IMR-90 (cell line): ENCODE results near the gene BCO2. TPM values are rescaled to one million over a fixed set of nuclear protein-coding genes. Genes with fewer than 3 reads are reported as not detected.

Experiments used
- CHD1 ChIP-seq: IDR thresholded peaks from 2 replicates; pipeline ENCODE4 v1.6.1; 2012; ENCODE audit warnings: low read depth, low read length, improper control_type of control experiment
- MAZ ChIP-seq: IDR thresholded peaks from 2 replicates; pipeline ENCODE4 v1.6.1; 2012; ENCODE audit warnings: low read depth, mild to moderate bottlenecking, low read length, improper control_type of control experiment, moderate library complexity, borderline replicate concordance
- NFE2L2 ChIP-seq: fragments of 150-350 bp; IDR thresholded peaks from 2 replicates; pipeline ENCODE4 v1.6.1; 2016; ENCODE audit warnings: low read depth, mild to moderate bottlenecking, low read length
- RCOR1 ChIP-seq: IDR thresholded peaks from 2 replicates; pipeline ENCODE4 v1.6.1; 2012; ENCODE audit warnings: mild to moderate bottlenecking, low read length, improper control_type of control experiment; ENCODE audit not compliant: insufficient replicate concordance
- SMC3 ChIP-seq: fragments of 150-350 bp; IDR thresholded peaks from 2 replicates; pipeline ENCODE4 v1.6.1; 2016; ENCODE audit warnings: low read depth, mild to moderate bottlenecking, antibody characterized with exemption, low read length, moderate library complexity
- polyA plus RNA-seq, 3 experiments: library from polyadenylated mRNA; depleted of rRNA; stranded (reverse); fragments of >200 nt; gene quantifications; 2 replicates each; pipeline ENCODE4 v1.2.3, GENCODE V29; 2012; ENCODE audit warnings: low replicate concordance in 1 of 3
- total RNA-seq: library from RNA; depleted of rRNA; stranded (reverse); fragments of >200 nt; gene quantifications from 2 replicates; pipeline ENCODE4 v1.2.3, GENCODE V29; 2012
- TF ChIP-seq, protein P1 (sequence below): fragments of 150-350 bp; IDR thresholded peaks from 2 replicates; pipeline ENCODE4 v1.6.1; 2017; ENCODE audit warnings: mild to moderate bottlenecking, antibody characterized with exemption, low read length, low read depth

BCO2 gene
- total and polyA plus RNA-seq, 2 of the 4 experiments (the other 2 are of a cell fraction): 0.18 to 0.68 TPM

DNA sequence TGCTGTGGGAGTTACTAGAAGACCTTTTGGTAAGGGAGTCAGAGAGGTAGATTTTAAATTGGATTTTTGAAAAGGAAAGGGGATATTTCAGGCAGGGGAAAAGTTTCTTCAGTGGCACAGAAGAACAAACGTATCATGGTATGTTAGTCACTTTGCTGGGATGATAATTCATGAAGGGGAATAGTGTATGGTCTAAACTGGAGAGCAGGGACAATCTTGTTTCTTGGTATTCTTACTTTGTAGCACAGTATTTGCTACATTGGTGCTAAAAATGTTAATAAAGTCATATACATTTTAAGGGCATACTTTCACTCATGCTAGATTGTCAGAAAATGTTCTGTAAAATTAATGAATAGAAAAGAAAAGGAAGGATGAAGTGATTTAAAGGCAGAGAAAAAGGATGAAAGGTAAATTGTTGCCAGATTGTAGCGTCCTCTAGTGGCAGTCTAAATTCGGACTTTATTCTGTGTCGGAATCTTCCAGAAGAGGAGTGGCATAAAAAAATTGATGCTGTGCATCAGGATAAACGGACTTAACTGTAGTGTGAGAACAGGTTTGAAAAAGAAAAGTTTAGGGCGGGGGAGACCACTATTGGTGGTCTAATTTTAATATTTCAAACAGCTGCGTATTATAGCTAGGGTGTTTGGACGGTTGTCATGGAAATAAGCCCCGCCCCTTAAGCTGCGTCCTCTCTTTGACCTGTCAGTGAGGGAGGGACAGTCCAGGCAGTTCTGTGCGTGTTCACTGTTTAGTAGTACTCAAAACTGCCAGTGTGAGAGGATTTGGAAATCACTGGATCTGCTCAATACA, at the start of gene BCO2 (continued):
- TF ChIP-seq MAZ (peak; percentile 35; the same call in 1 of the 2 replicates), SMC3 (peak; percentile 72), NFE2L2 (no peak), RCOR1 (no peak), CHD1 (no peak)
- TF ChIP-seq, protein P1, sequence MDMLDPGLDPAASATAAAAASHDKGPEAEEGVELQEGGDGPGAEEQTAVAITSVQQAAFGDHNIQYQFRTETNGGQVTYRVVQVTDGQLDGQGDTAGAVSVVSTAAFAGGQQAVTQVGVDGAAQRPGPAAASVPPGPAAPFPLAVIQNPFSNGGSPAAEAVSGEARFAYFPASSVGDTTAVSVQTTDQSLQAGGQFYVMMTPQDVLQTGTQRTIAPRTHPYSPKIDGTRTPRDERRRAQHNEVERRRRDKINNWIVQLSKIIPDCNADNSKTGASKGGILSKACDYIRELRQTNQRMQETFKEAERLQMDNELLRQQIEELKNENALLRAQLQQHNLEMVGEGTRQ: no peak
